Measurements from ENCODE around the gene RGS10. TPM values are rescaled to one million over a fixed set of nuclear protein-coding genes. Genes with fewer than 3 reads are reported as not detected.

Gene RGS10
- total RNA-seq, 4 donors from 2014 or later: 15.2 to 27.0 (median 23.0) TPM

GRCh38 chr10:119461923-119462322 is 80.6 kb downstream of the RGS10 start:
- DNase-seq (ENCODE audit: low spot score in 2 of 2): no peak
- Histone ChIP-seq H3K4me3 (no peak overlapping the region), H3K4me1 (peaks cover 12% of the 10 kb centered on the region), H3K36me3 (no peaks in the 10 kb centered on the region), H3K27me3 (no peaks in the 10 kb centered on the region), H3K9me3 (no peaks in the 10 kb centered on the region), H3K27ac (peak overlapping the region; percentile 16)
- TF ChIP-seq, protein P1, sequence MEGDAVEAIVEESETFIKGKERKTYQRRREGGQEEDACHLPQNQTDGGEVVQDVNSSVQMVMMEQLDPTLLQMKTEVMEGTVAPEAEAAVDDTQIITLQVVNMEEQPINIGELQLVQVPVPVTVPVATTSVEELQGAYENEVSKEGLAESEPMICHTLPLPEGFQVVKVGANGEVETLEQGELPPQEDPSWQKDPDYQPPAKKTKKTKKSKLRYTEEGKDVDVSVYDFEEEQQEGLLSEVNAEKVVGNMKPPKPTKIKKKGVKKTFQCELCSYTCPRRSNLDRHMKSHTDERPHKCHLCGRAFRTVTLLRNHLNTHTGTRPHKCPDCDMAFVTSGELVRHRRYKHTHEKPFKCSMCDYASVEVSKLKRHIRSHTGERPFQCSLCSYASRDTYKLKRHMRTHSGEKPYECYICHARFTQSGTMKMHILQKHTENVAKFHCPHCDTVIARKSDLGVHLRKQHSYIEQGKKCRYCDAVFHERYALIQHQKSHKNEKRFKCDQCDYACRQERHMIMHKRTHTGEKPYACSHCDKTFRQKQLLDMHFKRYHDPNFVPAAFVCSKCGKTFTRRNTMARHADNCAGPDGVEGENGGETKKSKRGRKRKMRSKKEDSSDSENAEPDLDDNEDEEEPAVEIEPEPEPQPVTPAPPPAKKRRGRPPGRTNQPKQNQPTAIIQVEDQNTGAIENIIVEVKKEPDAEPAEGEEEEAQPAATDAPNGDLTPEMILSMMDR (IDR thresholded peaks at IDR 0.05): no peak
- TF ChIP-seq EP300 (IDR thresholded peaks at IDR 0.05) (no peak), POLR2AphosphoS5 (IDR thresholded peaks at IDR 0.05) (no peak)
- WGBS: 61% methylated on average over 2 of the region's 2 CpGs

DNA sequence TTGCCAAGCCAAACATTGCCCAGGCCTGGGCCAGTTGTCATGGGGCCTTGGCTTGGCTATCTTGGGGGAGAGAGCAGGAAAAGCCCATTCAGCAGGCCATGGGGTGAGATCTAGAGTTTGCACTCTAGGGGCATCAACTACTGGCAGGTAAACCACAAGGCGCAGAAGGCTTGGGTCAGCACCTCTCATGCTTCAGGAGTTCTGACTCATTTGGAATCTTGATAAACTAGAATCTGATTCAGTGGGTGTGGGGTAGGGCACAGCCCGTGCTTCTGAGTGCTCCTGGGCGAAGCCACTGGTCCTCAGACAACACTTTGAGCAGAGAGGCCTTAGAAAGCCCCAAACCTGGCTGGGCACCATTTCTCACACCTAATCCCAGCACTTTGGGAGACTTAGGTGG is 81.1 kb downstream of the RGS10 start:
- H3K36me3 ChIP-seq: peaks cover 2% of the 10 kb centered on the region
- 67% methylated on average over 2 of the region's 3 CpGs for WGBS
- peak overlapping the region; percentile 16 for H3K27ac ChIP-seq
- TF ChIP-seq POLR2A (IDR thresholded peaks at IDR 0.05): no peak
- TF ChIP-seq, protein P1 (IDR thresholded peaks at IDR 0.05): no peak
- TF ChIP-seq POLR2AphosphoS5 (IDR thresholded peaks at IDR 0.05): no peak
- TF ChIP-seq EP300 (IDR thresholded peaks at IDR 0.05): no peak
- H3K4me3 ChIP-seq: no peak overlapping the region
- no peaks in the 10 kb centered on the region for H3K9me3 ChIP-seq
- DNase-seq (ENCODE audit: low spot score in 2 of 2): no peak
- no peaks in the 10 kb centered on the region for H3K27me3 ChIP-seq
- peaks cover 7% of the 10 kb centered on the region for H3K4me1 ChIP-seq

GRCh38 chr10:119460369-119461195 is 81.9 kb downstream of the RGS10 start:
- no peak for DNase-seq (ENCODE audit: low spot score in 2 of 2)
- H3K36me3 ChIP-seq: peaks cover 10% of the 10 kb centered on the region
- TF ChIP-seq EP300 (IDR thresholded peaks at IDR 0.05): no peak
- TF ChIP-seq, protein P1 (IDR thresholded peaks at IDR 0.05): no peak
- TF ChIP-seq POLR2A (IDR thresholded peaks at IDR 0.05): no peak
- TF ChIP-seq POLR2AphosphoS5 (IDR thresholded peaks at IDR 0.05): no peak
- H3K27me3 ChIP-seq: no peaks in the 10 kb centered on the region
- H3K4me1 ChIP-seq: peaks cover 5% of the 10 kb centered on the region
- H3K4me3 ChIP-seq: no peak overlapping the region
- H3K27ac ChIP-seq: no peak overlapping the region
- 76% methylated on average over 9 of the region's 11 CpGs for WGBS
- H3K9me3 ChIP-seq: no peaks in the 10 kb centered on the region

DNA sequence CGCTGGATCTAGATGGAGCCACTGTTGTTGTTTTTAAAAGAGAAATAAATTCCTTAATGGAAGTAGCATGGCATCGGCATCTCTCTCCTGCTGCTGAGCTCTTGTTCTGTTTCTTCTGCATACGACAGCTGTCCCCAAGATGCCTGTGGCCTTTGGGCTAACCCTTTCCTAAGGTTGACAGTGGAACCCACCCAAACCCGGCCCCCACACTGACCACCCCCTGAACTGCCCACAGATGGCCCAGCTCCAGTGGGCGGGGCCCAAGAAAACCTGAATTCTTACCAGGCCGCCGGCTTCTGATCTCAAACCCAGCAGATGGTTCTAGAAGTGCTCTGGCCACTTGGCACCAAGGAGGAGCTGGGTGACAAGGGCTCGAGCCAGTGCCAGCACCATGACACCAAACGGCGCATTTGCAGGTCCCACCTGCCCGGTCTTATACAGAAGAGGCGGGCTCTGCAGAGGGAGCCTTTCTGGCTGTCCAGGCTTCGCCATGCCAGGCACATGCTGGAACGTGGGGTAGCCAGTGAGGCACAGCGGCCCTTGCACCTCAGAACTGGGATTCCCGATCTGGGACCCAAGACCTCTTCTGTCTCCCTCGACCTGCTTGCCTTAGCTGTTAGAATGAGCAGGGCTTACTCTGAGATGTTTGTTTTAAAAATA is 82.7 kb downstream of the RGS10 start:
- no peak overlapping the region for H3K4me3 ChIP-seq
- H3K9me3 ChIP-seq: no peaks in the 10 kb centered on the region
- no peak for DNase-seq (ENCODE audit: low spot score in 2 of 2)
- 86% methylated on average over 10 of the region's 17 CpGs for whole genome bisulfite sequencing
- H3K36me3 ChIP-seq: peaks cover 11% of the 10 kb centered on the region
- no peak overlapping the region for H3K27ac ChIP-seq
- TF ChIP-seq, protein P1 (IDR thresholded peaks at IDR 0.05): no peak
- TF ChIP-seq POLR2A (IDR thresholded peaks at IDR 0.05) (no peak), EP300 (IDR thresholded peaks at IDR 0.05) (no peak), POLR2AphosphoS5 (IDR thresholded peaks at IDR 0.05) (no peak)
- no peaks in the 10 kb centered on the region for H3K27me3 ChIP-seq
- H3K4me1 ChIP-seq: peaks cover 5% of the 10 kb centered on the region
